Ishikawa (cell line): ENCODE measurements around the gene TMEM252.

Source experiments
- CEBPB ChIP-seq: IDR thresholded peaks from 2 replicates; pipeline ENCODE4 v1.6.1; 2012
- EGR1 ChIP-seq: IDR thresholded peaks from 2 replicates; pipeline ENCODE4 v1.6.1; 2012
- EP300 ChIP-seq: IDR thresholded peaks from 2 replicates; pipeline ENCODE4 v1.6.1; 2012; ENCODE audit warnings: borderline replicate concordance
- FOXM1 ChIP-seq: IDR thresholded peaks from 2 replicates; pipeline ENCODE4 v1.6.1; 2012; ENCODE audit warnings: low read depth, borderline replicate concordance
- MAX ChIP-seq: IDR thresholded peaks from 2 replicates; pipeline ENCODE4 v1.6.1; 2012
- NFIC ChIP-seq: IDR thresholded peaks from 2 replicates; pipeline ENCODE4 v1.6.1; 2012
- RAD21 ChIP-seq: IDR thresholded peaks from 2 replicates; pipeline ENCODE4 v1.6.1; 2012; ENCODE audit warnings: low read depth
- REST ChIP-seq: IDR thresholded peaks from 2 replicates; pipeline ENCODE4 v1.6.1; 2012; ENCODE audit warnings: low read depth, mild to moderate bottlenecking
- TAF1 ChIP-seq: IDR thresholded peaks from 2 replicates; pipeline ENCODE4 v1.6.1; 2012; ENCODE audit warnings: low read depth, mild to moderate bottlenecking
- TCF12 ChIP-seq: IDR thresholded peaks from 2 replicates; pipeline ENCODE4 v1.6.1; 2012; ENCODE audit warnings: low read depth
- USF1 ChIP-seq: IDR thresholded peaks from 2 replicates; pipeline ENCODE4 v1.6.1; 2012

- TF ChIP-seq TCF12 (no peak), FOXM1 (no peak), RAD21 (no peak), EP300 (no peak), USF1 (no peak), EGR1 (no peak), NFIC (no peak), TAF1 (no peak), MAX (no peak), CEBPB (no peak), REST (no peak)
Measured at GRCh38 chr9:68502279-68502678, 38.4 kb downstream of the TMEM252 start.
